Measurements from ENCODE around the gene PCED1B. TPM values are rescaled to one million over a fixed set of nuclear protein-coding genes. Genes with fewer than 3 reads are reported as not detected.

Gene PCED1B
- total and polyA plus RNA-seq, 2 donors (not counting 1 experiment from before 2014, with no cell fraction given): 0.33 to 0.83 TPM

DNA sequence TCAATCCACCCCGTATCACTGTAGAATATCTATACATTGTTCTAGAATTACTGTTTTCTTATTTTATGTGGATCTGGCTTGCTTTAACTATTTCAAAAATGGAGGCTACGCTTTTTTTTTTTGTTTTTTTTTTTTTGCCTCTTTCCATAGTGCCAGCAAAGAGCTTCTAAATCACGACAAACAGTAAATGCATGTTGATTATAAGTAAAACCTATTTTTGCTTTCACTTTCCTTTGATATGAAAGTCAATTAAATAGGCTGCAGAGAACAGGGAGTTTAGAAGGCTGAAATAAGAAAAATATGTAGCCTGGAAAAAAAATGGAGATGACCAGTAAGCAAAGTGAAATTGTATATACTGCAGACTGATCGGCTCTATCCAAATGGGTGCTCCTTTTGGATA is 112.6 kb downstream of the PCED1B start:
- Histone ChIP-seq H4K20me1 (ENCODE audit: control insufficient read depth, extremely low read depth, insufficient read depth, low read length) (no peaks in the 10 kb centered on the region), H3K4me3 (replicated peaks in 1 of 4; ENCODE audit: control extremely low read depth in 1 of 4, insufficient read depth in 1 of 4, low read depth in 3 of 4, low read length in 4 of 4) (no peak overlapping the region), H3K27ac (ENCODE audit: insufficient read depth, low read length) (no peak overlapping the region), H3K4me2 (ENCODE audit: extremely low read depth, insufficient read depth, low read length) (no peak overlapping the region), H3K79me2 (ENCODE audit: control insufficient read depth, insufficient read depth, low read length) (no peaks in the 10 kb centered on the region), H2AFZ (ENCODE audit: low read length) (no peak overlapping the region), H3K36me3 (ENCODE audit: control insufficient read depth, insufficient read depth, low read length) (no peaks in the 10 kb centered on the region), H3K9me3 (ENCODE audit: control insufficient read depth, insufficient read depth, low read depth, low read length) (no peaks in the 10 kb centered on the region), H3K27me3 (ENCODE audit: control insufficient read depth, insufficient read depth, low read length) (no peaks in the 10 kb centered on the region), H3K9ac (ENCODE audit: insufficient read depth, low read length) (no peak overlapping the region), H3K4me1 (ENCODE audit: control insufficient read depth, extremely low read depth, insufficient read depth, low read length) (peaks cover 2% of the 10 kb centered on the region)
- TF ChIP-seq, protein P1, sequence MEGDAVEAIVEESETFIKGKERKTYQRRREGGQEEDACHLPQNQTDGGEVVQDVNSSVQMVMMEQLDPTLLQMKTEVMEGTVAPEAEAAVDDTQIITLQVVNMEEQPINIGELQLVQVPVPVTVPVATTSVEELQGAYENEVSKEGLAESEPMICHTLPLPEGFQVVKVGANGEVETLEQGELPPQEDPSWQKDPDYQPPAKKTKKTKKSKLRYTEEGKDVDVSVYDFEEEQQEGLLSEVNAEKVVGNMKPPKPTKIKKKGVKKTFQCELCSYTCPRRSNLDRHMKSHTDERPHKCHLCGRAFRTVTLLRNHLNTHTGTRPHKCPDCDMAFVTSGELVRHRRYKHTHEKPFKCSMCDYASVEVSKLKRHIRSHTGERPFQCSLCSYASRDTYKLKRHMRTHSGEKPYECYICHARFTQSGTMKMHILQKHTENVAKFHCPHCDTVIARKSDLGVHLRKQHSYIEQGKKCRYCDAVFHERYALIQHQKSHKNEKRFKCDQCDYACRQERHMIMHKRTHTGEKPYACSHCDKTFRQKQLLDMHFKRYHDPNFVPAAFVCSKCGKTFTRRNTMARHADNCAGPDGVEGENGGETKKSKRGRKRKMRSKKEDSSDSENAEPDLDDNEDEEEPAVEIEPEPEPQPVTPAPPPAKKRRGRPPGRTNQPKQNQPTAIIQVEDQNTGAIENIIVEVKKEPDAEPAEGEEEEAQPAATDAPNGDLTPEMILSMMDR (conservative IDR thresholded peaks at IDR 0.05 in 1 of 2, IDR thresholded peaks at IDR 0.05 in 1 of 2; ENCODE audit: low read depth in 1 of 2, low read length in 2 of 2): no peak
- no peak for TF ChIP-seq EZH2 (IDR thresholded peaks at IDR 0.05; ENCODE audit: low read length, missing control alignments)
- no peak for DNase-seq (ENCODE audit: low read depth in 2 of 2)

DNA sequence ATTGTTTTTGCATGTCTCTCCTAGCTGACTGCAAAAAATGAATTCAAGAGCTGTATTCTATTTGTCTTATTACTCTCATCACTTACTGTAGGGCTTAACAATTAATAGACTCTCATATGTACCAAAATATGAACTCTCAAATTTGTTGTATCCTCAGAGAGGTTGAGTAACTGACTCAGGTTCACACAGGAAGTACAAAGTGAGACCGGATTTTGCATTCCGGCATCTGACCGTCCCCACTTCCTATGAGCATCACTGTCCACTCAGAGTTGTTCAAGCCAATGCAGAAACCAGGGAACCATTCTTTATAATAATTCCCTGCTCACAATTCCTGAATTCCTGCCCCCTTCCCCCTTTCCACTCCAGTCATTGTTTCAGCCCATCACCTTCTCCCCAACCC is 113.6 kb downstream of the PCED1B start:
- Histone ChIP-seq H3K27me3 (ENCODE audit: control insufficient read depth, insufficient read depth, low read length) (no peaks in the 10 kb centered on the region), H3K79me2 (ENCODE audit: control insufficient read depth, insufficient read depth, low read length) (no peaks in the 10 kb centered on the region), H3K4me2 (ENCODE audit: extremely low read depth, insufficient read depth, low read length) (no peak overlapping the region), H3K27ac (ENCODE audit: insufficient read depth, low read length) (no peak overlapping the region), H3K36me3 (ENCODE audit: control insufficient read depth, insufficient read depth, low read length) (no peaks in the 10 kb centered on the region), H2AFZ (ENCODE audit: low read length) (no peak overlapping the region), H4K20me1 (ENCODE audit: control insufficient read depth, extremely low read depth, insufficient read depth, low read length) (no peaks in the 10 kb centered on the region), H3K4me1 (ENCODE audit: control insufficient read depth, extremely low read depth, insufficient read depth, low read length) (peaks cover 2% of the 10 kb centered on the region), H3K9ac (ENCODE audit: insufficient read depth, low read length) (no peak overlapping the region), H3K9me3 (ENCODE audit: control insufficient read depth, insufficient read depth, low read depth, low read length) (no peaks in the 10 kb centered on the region), H3K4me3 (replicated peaks in 1 of 4; ENCODE audit: control extremely low read depth in 1 of 4, insufficient read depth in 1 of 4, low read depth in 3 of 4, low read length in 4 of 4) (no peak overlapping the region)
- TF ChIP-seq, protein P1 (conservative IDR thresholded peaks at IDR 0.05 in 1 of 2, IDR thresholded peaks at IDR 0.05 in 1 of 2; ENCODE audit: low read depth in 1 of 2, low read length in 2 of 2): no peak
- no peak for TF ChIP-seq EZH2 (IDR thresholded peaks at IDR 0.05; ENCODE audit: low read length, missing control alignments)
- DNase-seq (ENCODE audit: low read depth in 2 of 2): no peak

DNA sequence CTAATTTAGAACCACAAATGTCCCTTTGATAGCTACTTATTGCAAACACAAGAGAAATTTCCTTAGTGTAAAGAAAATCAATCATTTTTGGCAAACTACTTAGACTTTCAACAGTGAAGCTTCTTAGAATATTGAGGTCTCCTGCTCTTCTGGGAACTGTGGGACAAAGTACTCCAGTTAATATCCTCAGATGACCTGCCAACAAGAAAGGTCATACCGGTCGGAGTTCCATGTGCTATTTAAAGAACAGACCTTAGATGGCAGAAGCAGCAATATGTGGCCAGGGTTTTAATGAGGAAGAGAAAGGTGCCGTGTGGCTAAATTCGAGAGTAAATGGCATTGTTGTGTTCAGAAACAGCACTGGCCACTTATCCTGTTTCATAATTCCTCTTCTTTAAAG is 115.1 kb downstream of the PCED1B start:
- no peaks in the 10 kb centered on the region for H3K79me2 ChIP-seq (ENCODE audit: control insufficient read depth, insufficient read depth, low read length)
- no peak for TF ChIP-seq EZH2 (IDR thresholded peaks at IDR 0.05; ENCODE audit: low read length, missing control alignments)
- TF ChIP-seq, protein P1 (conservative IDR thresholded peaks at IDR 0.05 in 1 of 2, IDR thresholded peaks at IDR 0.05 in 1 of 2; ENCODE audit: low read depth in 1 of 2, low read length in 2 of 2): no peak
- H4K20me1 ChIP-seq (ENCODE audit: control insufficient read depth, extremely low read depth, insufficient read depth, low read length): no peaks in the 10 kb centered on the region

More for the DNA sequence above, 115.1 kb downstream of the PCED1B start:
- Histone ChIP-seq H3K4me3 (replicated peaks in 1 of 4; ENCODE audit: control extremely low read depth in 1 of 4, insufficient read depth in 1 of 4, low read depth in 3 of 4, low read length in 4 of 4) (no peak overlapping the region), H3K27me3 (ENCODE audit: control insufficient read depth, insufficient read depth, low read length) (no peaks in the 10 kb centered on the region), H2AFZ (ENCODE audit: low read length) (no peak overlapping the region), H3K9me3 (ENCODE audit: control insufficient read depth, insufficient read depth, low read depth, low read length) (no peaks in the 10 kb centered on the region), H3K4me1 (ENCODE audit: control insufficient read depth, extremely low read depth, insufficient read depth, low read length) (no peaks in the 10 kb centered on the region), H3K4me2 (ENCODE audit: extremely low read depth, insufficient read depth, low read length) (no peak overlapping the region), H3K36me3 (ENCODE audit: control insufficient read depth, insufficient read depth, low read length) (no peaks in the 10 kb centered on the region), H3K9ac (ENCODE audit: insufficient read depth, low read length) (no peak overlapping the region), H3K27ac (ENCODE audit: insufficient read depth, low read length) (no peak overlapping the region)
- no peak for DNase-seq (ENCODE audit: low read depth in 2 of 2)

Data from fibroblast of lung (primary cell).